ENCODE measurements around the gene ADGRG3.

Gene ADGRG3

DNA sequence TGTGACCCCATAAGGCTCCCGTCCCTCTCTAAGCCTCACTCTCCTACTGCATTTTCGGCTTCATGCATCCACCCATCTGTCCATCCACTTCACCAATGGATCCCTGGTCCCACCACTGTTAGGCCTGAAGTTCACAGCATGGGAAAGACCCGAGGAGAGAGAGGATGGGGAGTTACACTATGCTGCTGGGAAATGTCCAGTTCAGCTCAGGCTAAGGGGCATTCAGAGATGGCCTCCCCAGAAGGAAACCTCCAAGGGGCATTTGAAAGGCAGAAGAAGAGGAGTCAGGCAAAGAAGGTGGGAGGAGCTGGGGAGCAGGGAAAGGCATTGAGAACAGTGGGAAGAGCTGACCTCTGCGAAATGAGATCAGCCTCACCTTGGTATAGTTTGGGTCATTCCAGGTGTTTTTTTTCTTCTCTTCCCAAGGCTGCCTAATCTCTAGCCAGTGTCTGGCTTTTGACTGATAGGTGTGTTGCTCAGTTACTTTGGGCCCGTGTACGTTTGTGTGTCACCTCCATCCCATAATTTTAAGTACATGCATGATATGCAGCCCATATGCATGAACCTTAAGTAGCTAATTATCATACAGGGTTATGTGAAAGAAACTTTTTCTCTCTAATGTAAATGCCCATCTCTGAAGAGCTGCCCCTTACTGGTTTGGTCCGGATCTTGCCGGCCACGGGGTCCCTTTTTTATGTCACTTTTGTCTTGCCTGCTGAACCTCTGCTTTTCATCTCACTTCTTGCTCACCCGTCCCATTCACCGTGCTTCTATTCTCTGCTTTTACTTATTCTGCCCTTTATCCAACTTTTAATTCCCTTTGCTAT lies 14.9 kb downstream of the ADGRG3 start:
- DNase-seq: no peak

- no peak for DNase-seq
These were observed 15.8 kb downstream of the ADGRG3 start for GRCh38 chr16:57683636-57684545.

GRCh38 chr16:57684626-57685358 lies 16.7 kb downstream of the ADGRG3 start:
- no peak for DNase-seq

DNA sequence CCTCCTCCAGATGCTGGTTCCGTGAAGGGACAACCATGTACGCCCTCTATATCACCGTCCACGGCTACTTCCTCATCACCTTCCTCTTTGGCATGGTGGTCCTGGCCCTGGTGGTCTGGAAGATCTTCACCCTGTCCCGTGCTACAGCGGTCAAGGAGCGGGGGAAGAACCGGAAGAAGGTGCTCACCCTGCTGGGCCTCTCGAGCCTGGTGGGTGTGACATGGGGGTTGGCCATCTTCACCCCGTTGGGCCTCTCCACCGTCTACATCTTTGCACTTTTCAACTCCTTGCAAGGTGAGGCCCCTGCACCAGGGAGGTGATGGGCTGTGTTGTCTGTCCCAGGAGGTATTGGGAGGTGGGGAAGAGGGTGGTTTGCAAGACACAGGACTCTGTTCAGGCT lies 17.5 kb downstream of the ADGRG3 start:
- DNase-seq: no peak

DNA sequence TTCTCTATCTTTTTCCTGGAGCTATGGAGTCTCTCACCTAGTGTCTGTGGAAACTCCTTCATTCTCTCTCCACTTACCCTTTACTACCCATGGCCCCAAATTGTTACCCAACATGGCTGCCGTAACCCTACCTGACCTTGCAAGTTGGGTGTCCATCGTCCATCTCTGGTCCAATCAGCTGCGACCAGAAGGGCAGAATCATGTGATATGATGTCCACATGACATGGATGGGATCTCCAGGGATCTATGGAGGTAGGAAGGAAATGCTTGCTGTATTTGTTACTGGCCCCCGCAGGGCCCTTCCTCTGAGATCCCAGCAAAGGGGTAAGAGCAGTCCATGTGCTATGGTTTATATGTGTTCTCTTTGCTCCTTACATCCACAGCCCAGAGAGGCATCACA lies 18.5 kb downstream of the ADGRG3 start:
- no peak for DNase-seq

DNA sequence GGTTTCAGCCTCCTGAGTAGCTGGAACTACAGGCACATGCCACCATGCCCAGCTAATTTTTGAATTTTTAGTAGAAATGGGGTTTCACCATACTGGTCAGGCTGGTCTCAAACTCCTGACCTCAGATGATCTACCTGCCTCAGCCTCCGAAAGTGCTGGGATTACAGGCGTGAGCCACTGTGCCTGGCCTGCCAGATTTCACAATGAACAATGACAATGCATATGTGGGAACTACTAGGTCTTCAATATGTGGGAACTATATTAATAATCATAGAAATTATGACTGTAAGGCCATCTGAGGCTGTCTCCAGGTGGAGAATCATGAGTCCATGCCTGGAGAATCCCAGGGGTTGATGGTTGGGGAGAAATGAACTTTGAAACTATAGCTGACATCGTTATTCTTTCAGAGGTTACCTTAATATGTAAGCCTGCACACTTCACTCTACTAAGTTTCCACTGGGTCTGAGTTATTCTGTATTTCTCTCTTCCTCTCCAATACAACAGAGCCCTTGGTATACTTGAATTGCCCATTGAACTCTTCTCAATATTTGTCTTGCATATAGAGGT lies 19.3 kb downstream of the ADGRG3 start:
- no peak for DNase-seq

GRCh38 chr16:57688487-57688986 lies 20.4 kb downstream of the ADGRG3 start:
- no peak for DNase-seq

GRCh38 chr16:57688987-57689761 lies 21.1 kb downstream of the ADGRG3 start:
- no peak for DNase-seq

DNA sequence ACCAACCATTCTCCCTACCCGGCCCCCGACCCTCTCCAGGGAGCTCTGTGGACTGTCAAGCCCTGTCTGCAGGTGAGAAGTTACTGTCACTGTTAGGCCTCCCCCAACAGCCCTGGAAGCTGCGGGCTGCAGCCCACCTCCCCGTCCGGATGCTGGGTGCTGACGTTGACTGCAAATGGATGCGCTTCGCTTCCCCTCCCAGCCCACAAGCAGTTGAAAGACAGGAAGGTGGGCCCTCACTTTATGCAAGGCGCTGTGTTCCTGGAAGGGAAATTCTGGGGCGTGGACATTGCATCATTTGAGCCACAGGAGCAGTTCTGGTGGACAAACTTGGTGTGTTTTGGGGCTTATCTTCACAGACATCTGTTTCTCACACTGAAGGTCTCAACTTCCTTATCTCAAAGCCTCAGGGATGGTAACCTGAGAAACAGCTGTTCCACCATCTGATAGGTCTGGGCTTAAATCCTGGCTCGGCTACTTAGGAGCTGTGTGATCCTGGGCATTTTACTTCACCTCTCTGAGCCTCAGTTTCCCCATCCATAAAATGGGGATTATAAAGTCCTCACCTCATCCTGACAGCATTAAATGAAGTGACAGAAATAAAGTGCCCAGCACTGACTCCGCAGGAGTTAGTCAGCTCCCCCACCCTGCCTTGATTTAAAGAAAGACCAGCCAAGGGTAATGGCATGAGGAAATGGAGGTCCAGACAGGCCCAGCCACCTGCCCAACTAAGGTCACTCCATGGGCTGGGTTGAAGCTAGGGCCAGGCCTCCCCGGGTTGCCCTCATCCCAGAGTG lies 21.9 kb downstream of the ADGRG3 start:
- DNase-seq: peak; percentile 19

DNA sequence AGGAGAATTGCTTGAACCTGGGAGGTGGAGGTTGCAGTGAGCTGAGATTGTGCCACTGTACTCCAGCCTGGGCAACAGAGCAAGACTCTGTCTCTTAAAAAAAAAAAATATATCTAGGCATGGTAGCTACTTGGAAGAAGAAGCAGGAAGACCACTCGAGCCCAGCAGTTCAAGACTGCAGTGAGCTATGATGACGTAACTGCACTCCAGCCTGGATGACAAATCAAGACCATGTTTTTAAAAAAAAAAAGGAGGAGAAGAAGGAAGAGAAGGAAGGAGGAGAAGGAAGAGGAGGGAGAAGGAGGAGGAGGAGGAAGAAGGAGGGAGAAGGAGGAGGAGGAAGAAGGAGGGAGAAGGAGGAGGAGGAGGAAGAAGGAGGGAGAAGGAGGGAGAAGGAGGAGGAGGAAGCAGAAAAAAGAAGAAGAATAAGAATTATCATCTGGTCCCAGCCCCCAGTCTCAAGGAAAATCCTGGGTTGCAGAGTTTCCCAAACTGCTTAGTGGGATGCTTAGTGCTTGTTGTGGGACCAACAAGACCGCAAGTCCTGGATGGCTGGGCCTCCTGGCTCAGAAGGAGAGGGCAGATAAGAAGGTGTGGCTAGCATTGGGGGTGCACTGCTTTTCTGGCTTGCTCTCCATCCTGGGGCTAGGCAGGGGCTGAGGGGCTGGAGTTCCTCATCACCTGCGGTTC lies 22.8 kb downstream of the ADGRG3 start:
- peak; percentile 21 for DNase-seq

- no peak for DNase-seq
These were observed 24.5 kb downstream of the ADGRG3 start for GRCh38 chr16:57692636-57693035.

GRCh38 chr16:57693550-57693949 lies 25.4 kb downstream of the ADGRG3 start:
- DNase-seq: no peak

DNA sequence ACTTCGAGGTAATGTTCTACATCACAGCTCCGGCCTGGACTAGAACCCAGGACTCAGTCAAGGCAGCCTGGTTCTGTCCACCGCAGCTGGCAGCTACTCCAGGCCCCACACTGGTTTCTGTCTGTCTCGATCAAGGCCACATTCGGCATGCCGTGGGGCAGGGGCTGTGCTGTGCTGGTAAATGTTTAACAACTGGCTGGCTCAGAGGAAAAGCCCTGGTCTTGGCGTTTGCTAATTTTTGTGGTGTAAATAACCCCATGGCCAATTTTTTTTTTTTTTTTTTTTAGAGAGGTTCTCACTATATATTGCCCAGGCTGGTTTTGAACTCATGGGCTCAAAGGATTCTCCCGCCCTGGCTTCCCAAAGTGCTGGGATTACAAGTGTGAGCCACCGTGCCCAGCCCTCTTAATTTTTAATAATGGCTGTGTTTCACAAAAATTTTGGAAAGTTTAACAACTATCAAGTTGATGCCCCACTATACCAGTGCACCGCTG lies 26.2 kb downstream of the ADGRG3 start:
- no peak for DNase-seq

DNA sequence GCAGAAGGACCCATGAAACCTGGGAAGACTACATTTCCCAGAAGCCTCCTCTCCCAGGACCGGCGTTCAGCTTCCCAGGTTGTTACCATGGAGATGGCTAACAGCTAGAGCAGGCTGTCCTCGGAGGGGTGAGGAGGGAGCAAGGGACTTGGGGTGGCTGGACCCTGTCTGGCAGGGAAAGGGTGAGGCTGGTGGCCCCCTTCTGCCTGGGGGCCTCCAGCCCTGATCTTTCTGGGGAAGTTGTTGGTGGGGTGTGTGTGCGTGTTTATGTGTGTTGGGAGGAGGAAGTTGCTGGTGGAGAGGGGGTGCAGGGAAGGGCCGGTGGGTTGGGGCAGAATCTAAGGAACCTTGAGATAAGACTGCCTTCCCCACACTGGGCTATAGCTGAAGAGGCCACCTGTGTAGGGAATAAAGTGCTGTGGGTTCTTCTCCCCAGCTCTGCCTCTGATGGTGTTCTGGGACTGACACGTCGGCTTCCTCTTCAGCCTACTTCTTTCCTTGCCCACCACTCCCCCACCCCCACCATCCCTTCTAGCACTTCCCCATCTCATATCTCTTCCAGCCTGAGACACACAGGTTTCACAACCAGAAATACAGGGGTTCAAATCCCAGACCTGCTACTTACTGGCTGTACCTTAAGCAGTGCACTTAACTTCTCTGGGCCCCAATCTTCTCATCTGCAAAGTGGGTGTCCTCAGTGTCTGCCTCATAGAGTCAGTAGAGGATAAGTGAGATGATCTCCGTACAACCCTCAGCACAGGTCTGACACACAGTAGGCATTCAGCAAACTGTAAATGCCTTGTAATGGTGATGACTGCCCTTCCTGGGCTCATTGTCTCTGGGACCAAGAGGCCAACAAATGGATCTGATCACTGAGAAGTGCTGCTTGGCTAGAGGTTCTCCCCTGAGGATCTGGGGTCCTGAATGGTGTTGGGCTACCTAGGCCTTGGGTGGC lies 26.9 kb downstream of the ADGRG3 start, which contains the start of gene DRC7:
Gene DRC7, plus strand, starts transcription at position 82 of the 955 bp plus-strand sequence. CDS start 3,144 bp downstream, outside the sequence.
- peak; percentile 59 for DNase-seq

GRCh38 chr16:57695680-57696069 lies 27.6 kb downstream of the ADGRG3 start:
- no peak for DNase-seq

- DNase-seq: no peak
These were observed 28.1 kb downstream of the ADGRG3 start for GRCh38 chr16:57696240-57696639.

GRCh38 chr16:57697896-57698537 lies 29.9 kb downstream of the ADGRG3 start:
- no peak for DNase-seq

GRCh38 chr16:57698812-57699405 lies 30.8 kb downstream of the ADGRG3 start:
- no peak for DNase-seq
